Astrocyte (in vitro differentiated cells and primary cell): ENCODE data around the gene GMDS.

Experiments used
- CTCF ChIP-seq: IDR thresholded peaks from 2 replicates; pipeline ENCODE4 v1.5.1; 2011; ENCODE audit warnings: low read depth, mild to moderate bottlenecking, inconsistent platforms, low read length, moderate library complexity; ENCODE audit not compliant: insufficient read depth
- EZH2 ChIP-seq: IDR thresholded peaks from 2 replicates; pipeline ENCODE4 v1.6.1; 2012; ENCODE audit warnings: mild to moderate bottlenecking, low read length, inconsistent platforms; ENCODE audit not compliant: insufficient read depth

- TF ChIP-seq CTCF (no peak), EZH2 (no peak)
Observed at GRCh38 chr6:1871724-1872315, 373.6 kb downstream of the GMDS start.
